GM13977 (cell line): ENCODE results near the gene KIFC3.

Source experiments
- DNase-seq: peaks from one replicate; pipeline ENCODE4 v3.0.0; 2012; ENCODE audit warnings: low spot score
- in situ Hi-C: fragments of 300-500 bp; cut with MboI; formaldehyde crosslinking; loops from one replicate; pipeline ENCODE4 v1.12.0; 2022; ENCODE audit warnings: low sequenced_read_pairs, low pct_unique_long_range_greater_than_20kb, mixed read lengths, inconsistent platforms; ENCODE audit not compliant: unreplicated experiment
- TF ChIP-seq, protein P1 (sequence below): IDR thresholded peaks from 2 replicates; pipeline ENCODE4 v1.5.1; 2012; ENCODE audit warnings: mild to moderate bottlenecking, control low read depth; ENCODE audit not compliant: insufficient read depth; ENCODE audit errors: extremely low read depth, missing control alignments

KIFC3 gene

DNA sequence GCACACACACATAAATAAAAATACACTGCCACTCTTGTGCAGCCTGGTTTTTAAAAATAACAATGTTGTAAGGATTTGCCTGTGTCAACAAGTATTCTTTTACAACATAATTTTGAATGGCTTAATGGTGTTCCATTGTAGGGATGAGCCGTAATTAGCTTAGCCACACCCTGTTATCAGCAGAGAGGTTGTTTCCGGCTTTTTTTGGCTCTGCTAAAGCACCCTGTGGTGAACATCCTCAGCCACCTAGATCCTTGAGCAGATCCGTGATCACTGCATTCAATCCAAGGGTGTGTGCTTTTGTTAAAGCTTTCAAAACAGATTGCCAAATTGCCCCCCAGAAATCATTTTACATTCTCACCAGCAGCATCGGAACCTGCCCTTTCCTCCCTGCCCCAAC, 59.7 kb downstream of the KIFC3 start:
- no peak for DNase-seq
- TF ChIP-seq, protein P1, sequence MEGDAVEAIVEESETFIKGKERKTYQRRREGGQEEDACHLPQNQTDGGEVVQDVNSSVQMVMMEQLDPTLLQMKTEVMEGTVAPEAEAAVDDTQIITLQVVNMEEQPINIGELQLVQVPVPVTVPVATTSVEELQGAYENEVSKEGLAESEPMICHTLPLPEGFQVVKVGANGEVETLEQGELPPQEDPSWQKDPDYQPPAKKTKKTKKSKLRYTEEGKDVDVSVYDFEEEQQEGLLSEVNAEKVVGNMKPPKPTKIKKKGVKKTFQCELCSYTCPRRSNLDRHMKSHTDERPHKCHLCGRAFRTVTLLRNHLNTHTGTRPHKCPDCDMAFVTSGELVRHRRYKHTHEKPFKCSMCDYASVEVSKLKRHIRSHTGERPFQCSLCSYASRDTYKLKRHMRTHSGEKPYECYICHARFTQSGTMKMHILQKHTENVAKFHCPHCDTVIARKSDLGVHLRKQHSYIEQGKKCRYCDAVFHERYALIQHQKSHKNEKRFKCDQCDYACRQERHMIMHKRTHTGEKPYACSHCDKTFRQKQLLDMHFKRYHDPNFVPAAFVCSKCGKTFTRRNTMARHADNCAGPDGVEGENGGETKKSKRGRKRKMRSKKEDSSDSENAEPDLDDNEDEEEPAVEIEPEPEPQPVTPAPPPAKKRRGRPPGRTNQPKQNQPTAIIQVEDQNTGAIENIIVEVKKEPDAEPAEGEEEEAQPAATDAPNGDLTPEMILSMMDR: no peak
- in situ Hi-C loops: no loop called here

- in situ Hi-C loops: no loop called here
- TF ChIP-seq, protein P1: no peak
- no peak for DNase-seq
Observed at GRCh38 chr16:57741660-57742191, 60.6 kb downstream of the KIFC3 start.

DNA sequence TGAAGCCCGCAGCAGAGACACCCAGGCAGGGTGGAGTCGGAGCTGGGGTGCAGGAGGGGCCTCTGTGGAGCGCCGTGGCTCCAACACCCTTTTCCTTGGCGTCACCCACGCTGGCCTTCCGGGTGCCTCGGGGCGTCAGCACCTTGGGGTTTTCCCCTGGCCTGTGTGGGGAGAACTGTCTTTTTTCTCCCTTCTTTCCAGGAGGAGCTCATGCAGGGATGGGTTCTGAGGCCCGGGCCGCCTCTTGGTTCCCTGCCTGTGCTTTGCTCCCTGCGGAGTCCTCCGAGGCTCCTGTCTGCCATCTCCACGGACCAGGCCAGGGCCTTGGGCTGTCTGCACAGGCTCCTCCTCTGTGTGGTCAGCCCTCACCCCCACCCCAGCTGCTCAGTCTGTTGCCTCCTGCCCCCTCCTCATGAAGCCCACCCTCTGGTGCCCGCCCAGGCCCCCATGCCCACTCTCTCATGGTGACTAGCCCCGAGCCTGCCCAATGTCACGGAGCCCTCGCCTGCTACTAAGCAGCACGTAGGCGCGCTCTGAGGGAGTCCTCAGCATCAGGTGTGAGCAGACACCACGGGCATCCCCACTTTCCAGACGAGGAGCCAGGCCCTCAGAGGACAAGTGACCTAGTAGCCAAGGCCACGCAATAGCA, 61.7 kb downstream of the KIFC3 start:
- no peak for DNase-seq
- in situ Hi-C loops: no loop called here
- TF ChIP-seq, protein P1: no peak

DNA sequence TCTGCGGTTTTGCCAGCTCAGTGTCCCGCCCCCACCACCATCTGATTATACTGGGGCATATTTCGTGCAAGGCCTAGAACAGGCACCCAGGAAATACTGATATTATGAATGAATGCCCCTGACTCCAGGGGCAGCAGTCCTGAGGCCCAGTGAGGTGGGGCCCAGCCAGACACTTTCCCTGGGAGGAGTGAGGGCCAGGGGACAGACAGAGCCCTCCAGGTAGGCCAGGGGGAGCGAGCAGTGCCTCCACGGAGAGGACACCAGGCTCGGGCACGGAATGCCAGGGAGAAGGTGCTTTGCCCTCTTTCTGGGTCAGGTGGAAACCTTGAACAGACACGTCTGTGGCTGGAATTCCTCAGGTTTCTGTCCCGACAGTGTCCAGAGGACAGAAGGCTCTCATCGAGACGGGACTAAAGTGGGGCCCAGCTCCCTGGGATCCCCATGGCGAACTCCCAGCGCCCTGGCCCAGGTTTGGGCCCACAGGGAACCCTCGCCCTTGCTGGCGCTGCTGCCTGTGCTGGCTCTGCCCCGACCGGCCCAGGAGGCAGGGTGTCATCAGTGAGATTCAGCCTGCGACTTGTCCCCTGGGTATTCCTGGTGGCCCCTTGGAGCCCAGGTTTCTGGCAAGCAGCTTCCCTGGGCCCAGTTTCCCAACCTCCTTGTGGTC, 62.4 kb downstream of the KIFC3 start:
- TF ChIP-seq, protein P1: no peak
- DNase-seq: no peak
- in situ Hi-C loops: no loop called here

GRCh38 chr16:57738844-57739243, 63.4 kb downstream of the KIFC3 start:
- TF ChIP-seq, protein P1: no peak
- DNase-seq: no peak
- in situ Hi-C loops: no loop called here

DNA sequence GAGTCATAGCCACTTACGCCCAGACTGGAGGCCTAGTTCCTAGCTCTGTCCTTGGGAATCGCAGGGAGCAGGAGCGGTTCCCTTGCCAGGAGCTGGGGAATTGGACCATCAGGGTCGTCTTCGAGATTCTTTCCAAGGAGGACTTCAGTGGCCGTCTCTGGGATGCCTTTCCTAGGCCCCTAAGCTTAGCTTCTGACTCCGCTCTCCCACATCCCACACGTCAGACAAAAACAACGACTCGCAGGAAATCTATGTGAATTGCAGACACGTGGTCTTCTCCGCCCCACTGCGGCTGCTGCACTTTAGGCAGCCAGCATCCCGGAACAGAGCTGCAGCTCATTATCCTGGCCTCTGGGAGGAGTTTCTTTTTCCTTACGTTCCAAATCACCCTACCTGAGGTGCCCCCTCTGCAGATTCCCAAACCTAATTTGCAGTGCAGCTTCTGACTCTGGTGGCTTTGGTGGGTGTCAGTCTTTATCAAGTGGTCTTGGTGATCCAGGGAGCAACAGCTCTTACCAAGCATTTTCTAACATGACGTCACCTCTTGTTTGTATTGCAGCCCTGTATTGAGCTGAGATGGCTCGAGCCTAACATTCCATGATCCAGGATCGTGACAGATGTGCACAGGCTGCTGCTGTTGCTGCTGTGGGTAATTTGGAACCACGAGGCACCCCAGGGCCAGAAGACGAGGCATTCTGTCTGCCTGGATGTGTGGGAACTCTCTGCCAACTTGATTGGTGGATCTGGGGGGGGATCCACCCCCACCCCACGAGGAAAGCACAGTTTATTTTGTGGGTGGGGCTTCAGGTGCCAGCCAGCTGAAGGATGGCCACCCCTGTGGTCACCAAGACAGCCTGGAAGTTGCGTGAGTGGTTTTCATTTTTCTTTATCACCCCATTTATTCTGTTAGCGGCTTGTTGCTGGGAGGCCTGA, 65.6 kb downstream of the KIFC3 start:
- DNase-seq: no peak
- in situ Hi-C loops: no loop called here
- TF ChIP-seq, protein P1: peak; percentile 14
